Stomach (tissue), 9 donors: ENCODE results near the gene SACM1L. TPM values are rescaled to one million over a fixed set of nuclear protein-coding genes. Genes with fewer than 3 reads are reported as not detected.

Experiments
- DNase-seq, 2 donors: peaks; one replicate each; pipeline versions ENCODE4 v3.0.0 to v3.0.0-alpha.2; 2013 to 2019
- H3K27ac ChIP-seq, 5 donors: fragments of 200-600 bp in 4 of 5; sonication (generic) in 4 of 5; one replicate each; pipeline ENCODE4 v1.5.1; 2013 to 2019; ENCODE audit warnings: mild to moderate bottlenecking in 1 of 5, moderate library complexity in 1 of 5
- H3K27me3 ChIP-seq, 3 donors: fragments of 200-600 bp; sonication (generic); one replicate each; pipeline ENCODE4 v1.5.1; 2017 to 2019; ENCODE audit warnings: mixed run types in 1 of 3
- H3K36me3 ChIP-seq, 4 donors: fragments of 200-600 bp; sonication (generic); 1 replicate in 3 of 4; 2 replicates in 1 of 4; pipeline ENCODE4 v1.5.1; 2016 to 2019
- H3K4me1 ChIP-seq, 4 donors: fragments of 200-600 bp; sonication (generic); one replicate each; pipeline ENCODE4 v1.5.1; 2016 to 2019
- H3K4me3 ChIP-seq, 4 donors: fragments of 200-600 bp; sonication (generic) in 3 of 4; one replicate each; pipeline ENCODE4 v1.5.1; 2016 to 2019; ENCODE audit warnings: mild to moderate bottlenecking in 1 of 4
- H3K9me3 ChIP-seq, 4 donors: fragments of 200-600 bp; sonication (generic); one replicate each; pipeline ENCODE4 v1.5.1; 2016 to 2019
- CTCF ChIP-seq, 7 experiments: fragments of 450-650 bp in 4 of 7; fragments of 200-600 bp in 3 of 7; sonication (generic) in 3 of 7; IDR thresholded peaks; one replicate each; pipeline ENCODE4 v1.5.1; 2016 to 2019; ENCODE audit warnings: antibody characterized with exemption in 7 of 7, control low read depth in 2 of 7, mild to moderate bottlenecking in 1 of 7
- EP300 ChIP-seq: sonication (generic); formaldehyde crosslinking; IDR thresholded peaks from one replicate; pipeline ENCODE4 v1.6.1; 2017; ENCODE audit warnings: antibody characterized with exemption
- POLR2A ChIP-seq, 4 donors: fragments of 450-650 bp; IDR thresholded peaks; one replicate each; pipeline ENCODE4 v1.6.1; 2016; ENCODE audit warnings: antibody characterized with exemption in 4 of 4, control low read depth in 2 of 4, mild to moderate bottlenecking in 1 of 4, moderate library complexity in 1 of 4
- POLR2AphosphoS5 ChIP-seq, 3 donors: sonication (generic); formaldehyde crosslinking; IDR thresholded peaks; one replicate each; pipeline ENCODE4 v1.6.1; 2016; ENCODE audit warnings: antibody characterized with exemption in 3 of 3
- whole genome bisulfite sequencing, 5 donors: extraction: QIAGEN DNeasy Blood & Tissue Kit in 3 of 5; methylation state at CpG; one replicate each; pipeline versions ENCODE4 v1.1.5 to v1.1.7; 2013 to 2018; 5-methylcytosine and 5-hydroxymethylcytosine counted together
- intact Hi-C: fragments of 100-400 bp; cut with DNase I; formaldehyde crosslinking; loops from one replicate; pipeline ENCODE4 v1.15.1; 2023; ENCODE audit warnings: low total_unique reads
- polyA plus RNA-seq, 3 donors: library from polyadenylated mRNA; stranded (reverse); fragments of 200-250 nt; gene quantifications; one replicate each; pipeline ENCODE4 v1.2.3, GENCODE V29; 2013
- total RNA-seq, 5 donors: library from RNA; depleted of rRNA; stranded (reverse); fragments of >200 nt; gene quantifications; one replicate each; pipeline versions ENCODE4 v1.1.0 to v1.2.3, GENCODE V29; 2014 to 2016
- donor health status: healthy with polysubstance abuse.
- donor health status: Bipolar disorder and iron deficiency.
- donor health status: healthy.

SACM1L gene
- total and polyA plus RNA-seq, 8 donors = 9.8 to 118 (median 30.8) TPM

- 79 to 86% (median 82%) methylated on average over 14 to 16 of the region's 16 CpGs for WGBS, 5 donors
- no peak for DNase-seq
Measured at GRCh38 chr3:45758871-45759270, 69.7 kb downstream of the SACM1L start.

GRCh38 chr3:45759851-45760250 is 70.7 kb downstream of the SACM1L start:
- Histone ChIP-seq H3K9me3 (no peaks in the 10 kb centered on the region), H3K36me3 (no peaks in the 10 kb centered on the region), H3K4me1 (peaks cover 0 to 11% (median 6%) of the 10 kb centered on the region in 4 donors), H3K27me3 (peaks cover 0 to 14% (median 0%) of the 10 kb centered on the region in 3 donors), H3K27ac (no peak overlapping the region), H3K4me3 (no peak overlapping the region)
- no peak for DNase-seq
- TF ChIP-seq POLR2AphosphoS5 (IDR thresholded peaks at IDR 0.05) = no peak
- no peak for TF ChIP-seq EP300
- no peak for TF ChIP-seq CTCF (IDR thresholded peaks at IDR 0.05)
- no peak for TF ChIP-seq POLR2A (IDR thresholded peaks at IDR 0.05)
- intact Hi-C loops = loop anchor here (10.0 kb wide), 1 partner anchor 165 kb away; no protein-coding TSS in a partner anchor
- WGBS, 5 donors = 84 to 97% (median 88%) methylated on average over 8 to 12 of the region's 12 CpGs

More at GRCh38 chr3:45758871-45759270, 69.7 kb downstream of the SACM1L start:
- Histone ChIP-seq H3K4me1 (peaks cover 0 to 11% (median 6%) of the 10 kb centered on the region in 4 donors), H3K27ac (no peak overlapping the region), H3K9me3 (no peaks in the 10 kb centered on the region), H3K4me3 (no peak overlapping the region), H3K27me3 (peaks cover 0 to 14% (median 0%) of the 10 kb centered on the region in 3 donors), H3K36me3 (no peaks in the 10 kb centered on the region)
- no peak for TF ChIP-seq EP300
- no peak for TF ChIP-seq POLR2A (IDR thresholded peaks at IDR 0.05)
- no peak for TF ChIP-seq CTCF (IDR thresholded peaks at IDR 0.05)
- intact Hi-C loops = no loop called here

- intact Hi-C loops = loop anchor here (10.0 kb wide), 1 partner anchor 164 kb away; no protein-coding TSS in a partner anchor
- no peak overlapping the region for H3K4me3 ChIP-seq
- TF ChIP-seq POLR2A (IDR thresholded peaks at IDR 0.05) = no peak
- peak in 5 of 7 experiments; percentile 59 to 77 (median 74) for TF ChIP-seq CTCF (IDR thresholded peaks at IDR 0.05)
- no peak for TF ChIP-seq POLR2AphosphoS5 (IDR thresholded peaks at IDR 0.05)
Measured at GRCh38 chr3:45760878-45761711, 71.9 kb downstream of the SACM1L start.

GRCh38 chr3:45761831-45762230 is 72.6 kb downstream of the SACM1L start:
- intact Hi-C loops = loop anchor here (10.0 kb wide), 1 partner anchor 163 kb away; no protein-coding TSS in a partner anchor
- Histone ChIP-seq H3K9me3 (no peaks in the 10 kb centered on the region), H3K27me3 (peaks cover 0 to 14% (median 0%) of the 10 kb centered on the region in 3 donors), H3K4me1 (peaks cover 0 to 11% (median 6%) of the 10 kb centered on the region in 4 donors), H3K27ac (no peak overlapping the region), H3K4me3 (no peak overlapping the region), H3K36me3 (no peaks in the 10 kb centered on the region)
- TF ChIP-seq EP300 (no peak), POLR2A (IDR thresholded peaks at IDR 0.05) (no peak)
- 81 to 93% (median 88%) methylated on average over 10 of the region's 10 CpGs for WGBS, 5 donors
- DNase-seq = no peak

More at GRCh38 chr3:45760878-45761711, 71.9 kb downstream of the SACM1L start:
- H3K27me3 ChIP-seq = peaks cover 0 to 14% (median 0%) of the 10 kb centered on the region in 3 donors
- H3K4me1 ChIP-seq = peaks cover 0 to 11% (median 6%) of the 10 kb centered on the region in 4 donors
- no peak overlapping the region for H3K27ac ChIP-seq
- peak; percentile 50 to 86 for DNase-seq
- WGBS, 5 donors = 24 to 44% (median 36%) methylated on average over 10 to 14 of the region's 14 CpGs
- no peaks in the 10 kb centered on the region for H3K36me3 ChIP-seq
- H3K9me3 ChIP-seq = no peaks in the 10 kb centered on the region
